OCI-LY1 (cell line): Measurements from ENCODE around the gene GPR176.

Experiments
- CTCF ChIP-seq: fragments of 200-600 bp; sonication (generic), shearing (Covaris generic); IDR thresholded peaks from 2 replicates; pipeline ENCODE4 v1.5.1; 2017; ENCODE audit warnings: mild to moderate bottlenecking, antibody characterized with exemption, low read length, moderate library complexity, mixed read lengths
- EZH2 ChIP-seq: fragments of 200-600 bp; sonication (generic), shearing (Covaris generic); IDR thresholded peaks from 2 replicates; pipeline ENCODE4 v1.8.0; 2017; ENCODE audit warnings: borderline replicate concordance, mixed run types, mild to moderate bottlenecking, antibody characterized with exemption, low read length, moderate library complexity, mixed read lengths

DNA sequence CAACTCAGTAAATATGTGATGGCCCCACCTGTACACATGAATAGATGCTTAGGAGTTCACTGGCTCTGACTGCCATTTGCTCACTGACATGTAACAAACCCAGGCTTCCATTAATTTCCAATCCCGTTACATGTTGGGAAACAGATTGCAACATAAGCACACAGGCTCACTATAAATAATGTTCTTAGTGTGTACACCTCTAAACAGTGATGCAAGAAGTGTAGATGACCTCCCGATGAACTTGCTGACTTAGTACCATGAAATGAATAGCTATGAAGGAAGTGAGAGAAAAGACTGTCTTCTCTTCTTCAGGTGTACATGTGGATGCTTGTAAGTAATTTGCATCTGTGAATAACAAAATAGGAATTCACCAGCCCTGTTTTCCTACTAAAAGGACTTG is 116.0 kb downstream of the GPR176 start:
- TF ChIP-seq CTCF (no peak), EZH2 (no peak)
